Ishikawa (cell line): ENCODE measurements around the gene C6orf58.

Experiments used
- CEBPB ChIP-seq: IDR thresholded peaks from 2 replicates; pipeline ENCODE4 v1.6.1; 2012
- CREB1 ChIP-seq: IDR thresholded peaks from 2 replicates; pipeline ENCODE4 v1.6.1; 2012; ENCODE audit warnings: low read depth
- EGR1 ChIP-seq: IDR thresholded peaks from 2 replicates; pipeline ENCODE4 v1.6.1; 2012
- EP300 ChIP-seq: IDR thresholded peaks from 2 replicates; pipeline ENCODE4 v1.6.1; 2012; ENCODE audit warnings: borderline replicate concordance
- FOXM1 ChIP-seq: IDR thresholded peaks from 2 replicates; pipeline ENCODE4 v1.6.1; 2012; ENCODE audit warnings: low read depth, borderline replicate concordance
- MAX ChIP-seq: IDR thresholded peaks from 2 replicates; pipeline ENCODE4 v1.6.1; 2012
- NFIC ChIP-seq: IDR thresholded peaks from 2 replicates; pipeline ENCODE4 v1.6.1; 2012
- RAD21 ChIP-seq: IDR thresholded peaks from 2 replicates; pipeline ENCODE4 v1.6.1; 2012; ENCODE audit warnings: low read depth
- REST ChIP-seq: IDR thresholded peaks from 2 replicates; pipeline ENCODE4 v1.6.1; 2012; ENCODE audit warnings: low read depth, mild to moderate bottlenecking
- TAF1 ChIP-seq: IDR thresholded peaks from 2 replicates; pipeline ENCODE4 v1.6.1; 2012; ENCODE audit warnings: low read depth, mild to moderate bottlenecking
- TCF12 ChIP-seq: IDR thresholded peaks from 2 replicates; pipeline ENCODE4 v1.6.1; 2012; ENCODE audit warnings: low read depth
- TEAD4 ChIP-seq: IDR thresholded peaks from 2 replicates; pipeline ENCODE4 v1.6.1; 2012
- YY1 ChIP-seq: IDR thresholded peaks from 2 replicates; pipeline ENCODE4 v1.6.1; 2012; ENCODE audit warnings: low read depth
- ZBTB7A ChIP-seq: IDR thresholded peaks from 2 replicates; pipeline ENCODE4 v1.6.1; 2012; ENCODE audit warnings: low read depth
- TF ChIP-seq, protein P1 (sequence below): IDR thresholded peaks from 2 replicates; pipeline ENCODE4 v1.6.1; 2012

The C6orf58 gene

DNA sequence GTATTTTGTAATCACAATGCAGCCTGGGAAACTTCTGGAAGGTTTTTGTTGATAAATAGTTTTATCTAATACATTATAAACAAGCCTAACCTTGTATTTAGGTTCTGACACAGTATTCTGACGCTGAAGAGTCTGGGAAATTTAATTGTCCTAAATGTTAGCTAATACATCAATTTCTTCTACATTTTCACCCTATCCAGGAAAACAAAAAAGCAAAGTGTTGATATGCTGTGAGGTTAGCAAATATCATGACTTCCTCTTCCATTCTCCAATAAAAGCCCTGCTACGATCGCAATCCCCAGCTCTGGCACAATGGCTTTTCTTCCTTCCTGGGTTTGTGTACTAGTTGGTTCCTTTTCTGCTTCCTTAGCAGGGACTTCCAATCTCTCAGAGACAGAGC, at the start of gene C6orf58:
TSS of gene C6orf58 (plus strand) at position 301 of the 400 bp plus-strand sequence. CDS start at position 313, 12 bp downstream.
- no peak for TF ChIP-seq MAX
- no peak for TF ChIP-seq EP300

- no peak for TF ChIP-seq NFIC
Observed at GRCh38 chr6:127533011-127533410, 44.0 kb upstream of the C6orf58 start.

DNA sequence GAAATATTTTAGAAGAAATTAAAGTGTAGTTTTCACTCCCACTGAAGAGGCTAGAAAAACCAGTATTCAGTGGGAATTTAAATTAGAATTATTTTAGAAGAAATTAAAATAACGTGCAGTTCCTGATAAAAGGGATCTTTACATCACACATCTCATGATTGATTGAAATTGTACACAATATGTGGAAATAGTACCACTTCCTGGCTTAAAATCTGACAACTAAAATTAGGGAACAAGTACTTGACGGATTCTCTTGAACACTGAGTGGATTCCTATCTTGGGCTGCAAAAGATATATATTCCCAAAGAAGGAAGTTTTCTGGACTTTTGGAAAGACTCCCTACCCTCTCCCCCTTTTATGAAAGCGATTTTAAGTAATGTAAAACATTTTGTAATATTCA, 43.2 kb upstream of the C6orf58 start:
- TF ChIP-seq TAF1 (no peak), EP300 (no peak), ZBTB7A (no peak), REST (no peak), CEBPB (no peak), TEAD4 (no peak), YY1 (no peak), CREB1 (no peak), RAD21 (no peak)
- TF ChIP-seq, protein P1, sequence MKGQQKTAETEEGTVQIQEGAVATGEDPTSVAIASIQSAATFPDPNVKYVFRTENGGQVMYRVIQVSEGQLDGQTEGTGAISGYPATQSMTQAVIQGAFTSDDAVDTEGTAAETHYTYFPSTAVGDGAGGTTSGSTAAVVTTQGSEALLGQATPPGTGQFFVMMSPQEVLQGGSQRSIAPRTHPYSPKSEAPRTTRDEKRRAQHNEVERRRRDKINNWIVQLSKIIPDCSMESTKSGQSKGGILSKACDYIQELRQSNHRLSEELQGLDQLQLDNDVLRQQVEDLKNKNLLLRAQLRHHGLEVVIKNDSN = no peak

DNA sequence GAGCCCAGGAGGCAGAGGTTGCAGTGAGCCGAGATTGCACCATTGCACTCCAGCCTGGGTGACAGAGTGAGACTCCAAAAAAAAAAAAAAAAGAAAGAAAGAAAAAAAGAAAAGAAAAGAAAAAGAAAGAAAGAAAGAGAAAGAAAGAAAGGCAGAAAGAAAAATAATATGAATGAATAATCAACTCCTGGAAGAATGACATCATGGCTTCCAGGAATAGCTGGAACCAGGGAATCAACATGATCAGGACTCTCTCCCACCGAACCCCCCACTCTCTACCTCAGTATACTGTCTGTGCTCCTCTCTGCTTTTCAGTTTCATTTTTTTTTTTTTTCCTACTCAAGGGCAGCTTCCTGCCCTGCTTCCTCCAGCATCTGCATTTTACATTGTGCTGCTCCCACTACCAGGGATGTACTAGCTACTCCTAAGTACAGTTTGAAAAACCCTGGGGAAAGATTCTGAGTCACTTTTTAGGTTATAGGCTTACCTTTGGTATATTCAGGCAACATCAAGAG, 38.2 kb upstream of the C6orf58 start:
- TF ChIP-seq EGR1 (no peak), TEAD4 (no peak)
- TF ChIP-seq, protein P1 = no peak

DNA sequence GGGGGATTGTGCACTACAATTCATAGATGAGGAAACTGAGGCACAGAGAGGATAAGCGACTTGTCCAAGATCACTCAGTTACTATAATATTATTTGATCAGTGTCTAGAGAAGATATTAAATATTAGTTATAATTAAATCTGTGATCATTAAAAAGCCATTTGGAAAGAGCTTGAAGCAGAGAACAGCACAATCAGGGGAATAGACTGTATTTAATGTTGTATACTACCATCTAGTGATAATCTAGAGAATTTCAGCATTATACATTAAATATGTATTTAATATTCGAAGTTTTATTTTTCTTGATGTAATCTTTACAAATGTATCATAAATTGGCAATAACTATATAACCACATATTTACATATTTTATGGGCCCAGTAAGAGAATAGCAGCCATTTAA, 37.7 kb upstream of the C6orf58 start:
- no peak for TF ChIP-seq YY1
- 0 out of 2 replicates have a peak, but pooled peaks have one; percentile 30 for TF ChIP-seq RAD21
- no peak for TF ChIP-seq CREB1

- TF ChIP-seq REST = no peak
Observed at GRCh38 chr6:127547215-127547614, 29.8 kb upstream of the C6orf58 start.

DNA sequence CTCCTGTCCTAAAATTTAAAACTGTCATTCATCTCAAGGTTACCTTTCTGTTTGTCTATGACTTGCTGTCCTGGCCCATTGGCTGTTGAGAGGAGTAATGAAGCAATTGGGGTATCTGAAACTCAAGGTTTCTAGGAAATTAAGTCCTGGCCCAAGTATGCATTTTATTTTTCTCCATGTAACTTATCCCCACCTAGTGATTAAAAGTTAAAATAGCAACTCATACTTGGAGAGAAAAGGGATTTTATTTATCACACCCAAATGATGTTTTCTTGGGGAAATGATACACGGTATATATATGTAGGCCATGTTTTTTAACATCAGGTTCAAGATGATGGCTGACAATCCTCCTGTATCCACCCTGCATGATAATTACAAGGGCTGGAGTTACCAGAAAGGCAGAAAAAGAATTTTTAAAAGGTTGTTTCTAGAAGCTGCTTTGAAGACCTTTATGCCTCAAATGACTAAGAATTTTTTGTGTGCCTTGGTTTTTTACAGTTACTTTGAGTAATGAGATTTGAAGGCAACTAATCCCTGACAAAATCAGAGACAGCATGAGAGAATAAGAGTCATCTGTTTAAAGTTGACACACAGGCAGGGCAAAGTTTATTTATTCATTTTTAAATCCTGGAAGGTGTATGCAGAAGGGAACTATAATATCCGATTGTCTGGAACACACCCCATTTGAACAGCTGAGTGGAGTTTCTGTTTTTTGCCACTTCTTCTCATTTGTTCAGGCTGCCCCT, 28.9 kb upstream of the C6orf58 start:
- peak; percentile 28 for TF ChIP-seq RAD21
- TF ChIP-seq YY1 = no peak
- no peak for TF ChIP-seq NFIC

- TF ChIP-seq, protein P1 = no peak
- TF ChIP-seq CEBPB (no peak), YY1 (no peak), EP300 (no peak), CREB1 (no peak), REST (no peak), TCF12 (no peak), FOXM1 (no peak), NFIC (no peak), RAD21 (no peak), MAX (no peak), TEAD4 (no peak), EGR1 (no peak), TAF1 (no peak), ZBTB7A (no peak)
Observed at GRCh38 chr6:127550403-127550802, 26.6 kb upstream of the C6orf58 start.
